Calu3 (cell line): Measurements from ENCODE around the gene C19orf47. TPM values are rescaled to one million over a fixed set of nuclear protein-coding genes. Genes with fewer than 3 reads are reported as not detected.

Experiments
- BruUV-seq: library from RNA; stranded (reverse); fragments of 400-500 nt; replicated peaks from 2 replicates; lab custom pipeline; 2021; lab: Mats Ljungman, UMichigan
- CTCF ChIA-PET: fragments of 300-600 bp; sonication (Branson Sonifier 250); formaldehyde crosslinking; loops from one replicate; lab custom pipeline; 2022; ENCODE audit warnings: antibody characterized with exemption; lab: Charles Lee
- DNase-seq: peaks from one replicate; pipeline ENCODE4 v3.0.0; 2022
- H3K27ac Mint-ChIP-seq: one replicate; pipeline ENCODE4 v1.8.0; 2022; ENCODE audit warnings: mixed read lengths; ENCODE audit not compliant: unreplicated experiment
- H3K27me3 Mint-ChIP-seq: one replicate; pipeline ENCODE4 v1.8.0; 2022; ENCODE audit warnings: mixed read lengths; ENCODE audit not compliant: unreplicated experiment
- H3K36me3 Mint-ChIP-seq: one replicate; pipeline ENCODE4 v1.8.0; 2022; ENCODE audit warnings: mild to moderate bottlenecking, moderate library complexity, mixed read lengths; ENCODE audit not compliant: insufficient read depth, unreplicated experiment
- H3K4me1 Mint-ChIP-seq: one replicate; pipeline ENCODE4 v1.8.0; 2022; ENCODE audit warnings: mild to moderate bottlenecking, low read depth, mixed read lengths; ENCODE audit not compliant: unreplicated experiment
- H3K4me3 Mint-ChIP-seq: one replicate; pipeline ENCODE4 v1.8.0; 2022; ENCODE audit warnings: mild to moderate bottlenecking, low read depth, moderate library complexity, mixed read lengths; ENCODE audit not compliant: unreplicated experiment
- H3K9me3 Mint-ChIP-seq: one replicate; pipeline ENCODE4 v1.8.0; 2022; ENCODE audit warnings: low read depth, mixed read lengths; ENCODE audit not compliant: unreplicated experiment
- intact Hi-C: fragments of 100-400 bp; cut with micrococcal nuclease; formaldehyde crosslinking; loops from one replicate; pipeline ENCODE4 v1.10.0; 2022; ENCODE audit not compliant: unreplicated experiment
- total RNA-seq: library from RNA; stranded (reverse); gene quantifications from 2 replicates; pipeline ENCODE4 v1.2.3, GENCODE V29; 2022
- TF ChIP-seq, protein P1 (sequence below): fragments of 200-600 bp; IDR thresholded peaks from one replicate; pipeline ENCODE4 v1.8.0; 2022; ENCODE audit warnings: antibody characterized with exemption; ENCODE audit not compliant: unreplicated experiment

C19orf47 gene
- total RNA-seq, 1 experiment from 2014 or later = 22.7 TPM

- H3K9me3 Mint-ChIP-seq = no peaks in the 10 kb centered on the region
- intact Hi-C loops = loop anchor here (10.0 kb wide), 3 partner anchors 142 to 332 kb away; partner anchors contain the start of gene SERTAD3
Observed at GRCh38 chr19:40302224-40303011, 45.8 kb downstream of the C19orf47 start.

GRCh38 chr19:40300668-40301067, 47.5 kb downstream of the C19orf47 start:
- intact Hi-C loops = loop anchor here (10.0 kb wide), 3 partner anchors 144 to 334 kb away; partner anchors contain the start of gene SERTAD3
- H3K4me1 Mint-ChIP-seq = no peaks in the 10 kb centered on the region
- CTCF ChIA-PET = no interaction called here
- H3K27me3 Mint-ChIP-seq = no peaks in the 10 kb centered on the region
- H3K36me3 Mint-ChIP-seq = no peaks in the 10 kb centered on the region
- H3K9me3 Mint-ChIP-seq = no peaks in the 10 kb centered on the region
- DNase-seq = no peak
- H3K4me3 Mint-ChIP-seq = no peak overlapping the region
- BruUV-seq = no TSS peak
- TF ChIP-seq, protein P1, sequence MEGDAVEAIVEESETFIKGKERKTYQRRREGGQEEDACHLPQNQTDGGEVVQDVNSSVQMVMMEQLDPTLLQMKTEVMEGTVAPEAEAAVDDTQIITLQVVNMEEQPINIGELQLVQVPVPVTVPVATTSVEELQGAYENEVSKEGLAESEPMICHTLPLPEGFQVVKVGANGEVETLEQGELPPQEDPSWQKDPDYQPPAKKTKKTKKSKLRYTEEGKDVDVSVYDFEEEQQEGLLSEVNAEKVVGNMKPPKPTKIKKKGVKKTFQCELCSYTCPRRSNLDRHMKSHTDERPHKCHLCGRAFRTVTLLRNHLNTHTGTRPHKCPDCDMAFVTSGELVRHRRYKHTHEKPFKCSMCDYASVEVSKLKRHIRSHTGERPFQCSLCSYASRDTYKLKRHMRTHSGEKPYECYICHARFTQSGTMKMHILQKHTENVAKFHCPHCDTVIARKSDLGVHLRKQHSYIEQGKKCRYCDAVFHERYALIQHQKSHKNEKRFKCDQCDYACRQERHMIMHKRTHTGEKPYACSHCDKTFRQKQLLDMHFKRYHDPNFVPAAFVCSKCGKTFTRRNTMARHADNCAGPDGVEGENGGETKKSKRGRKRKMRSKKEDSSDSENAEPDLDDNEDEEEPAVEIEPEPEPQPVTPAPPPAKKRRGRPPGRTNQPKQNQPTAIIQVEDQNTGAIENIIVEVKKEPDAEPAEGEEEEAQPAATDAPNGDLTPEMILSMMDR = no peak
- no peak overlapping the region for H3K27ac Mint-ChIP-seq

More at GRCh38 chr19:40302224-40303011, 45.8 kb downstream of the C19orf47 start:
- H3K27me3 Mint-ChIP-seq = no peaks in the 10 kb centered on the region
- TF ChIP-seq, protein P1 = no peak
- H3K36me3 Mint-ChIP-seq = no peaks in the 10 kb centered on the region
- H3K27ac Mint-ChIP-seq = no peak overlapping the region
- H3K4me1 Mint-ChIP-seq = no peaks in the 10 kb centered on the region
- CTCF ChIA-PET = no interaction called here
- no TSS peak for BruUV-seq
- H3K4me3 Mint-ChIP-seq = no peak overlapping the region
- no peak for DNase-seq

DNA sequence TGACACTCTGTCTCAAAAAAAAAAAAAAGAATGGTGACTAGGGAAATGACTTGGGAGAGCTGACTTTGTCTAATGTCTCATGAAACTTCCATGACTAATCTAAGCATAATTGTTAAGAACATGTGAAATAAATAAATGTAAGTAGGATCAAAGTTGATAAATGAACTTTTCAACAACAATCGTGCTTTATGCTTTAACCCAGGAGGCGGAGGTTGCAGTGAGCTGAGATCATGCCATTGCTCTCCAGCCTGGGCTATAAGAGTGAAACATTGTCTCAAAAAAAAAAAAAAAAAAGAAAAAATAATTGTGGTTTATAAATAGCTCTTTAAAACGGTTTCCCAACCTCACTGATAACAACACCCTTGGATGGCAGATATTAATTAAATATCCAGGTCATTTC, 50.2 kb downstream of the C19orf47 start:
- no peak overlapping the region for H3K27ac Mint-ChIP-seq
- CTCF ChIA-PET = interaction anchor here (0.6 kb wide), 1 partner anchor 304 kb away, joined by 5 read pairs; no protein-coding TSS in a partner anchor
- TF ChIP-seq, protein P1 = no peak
- H3K4me3 Mint-ChIP-seq = no peak overlapping the region
- no peaks in the 10 kb centered on the region for H3K4me1 Mint-ChIP-seq
- BruUV-seq = no TSS peak
- H3K9me3 Mint-ChIP-seq = no peaks in the 10 kb centered on the region
- no peaks in the 10 kb centered on the region for H3K27me3 Mint-ChIP-seq
- H3K36me3 Mint-ChIP-seq = no peaks in the 10 kb centered on the region
- intact Hi-C loops = no loop called here
- DNase-seq = no peak

DNA sequence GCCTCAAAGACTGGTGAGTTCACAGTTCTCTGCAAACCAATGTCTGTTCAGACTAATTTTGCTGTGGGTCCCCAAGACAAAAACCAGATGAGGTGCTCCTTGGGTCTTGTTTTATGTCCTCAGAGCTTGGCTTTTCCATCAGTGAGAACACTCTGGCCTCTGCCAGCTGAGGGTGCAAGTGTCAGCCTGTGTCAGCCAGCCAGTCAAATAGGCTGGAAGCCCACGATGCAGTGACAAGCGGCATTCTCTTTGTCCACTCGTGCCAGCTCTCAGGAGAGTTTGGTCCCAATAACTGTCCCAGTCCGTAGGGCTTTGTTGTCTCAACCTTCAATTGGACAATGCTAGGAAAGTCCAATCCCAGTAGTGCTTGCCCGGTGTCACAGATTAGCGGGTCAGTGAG, 53.6 kb downstream of the C19orf47 start:
- Mint-ChIP-seq H3K4me1 (no peaks in the 10 kb centered on the region), H3K27ac (no peak overlapping the region), H3K27me3 (no peaks in the 10 kb centered on the region), H3K9me3 (no peaks in the 10 kb centered on the region), H3K36me3 (peaks cover 3% of the 10 kb centered on the region), H3K4me3 (no peak overlapping the region)
- no peak for DNase-seq
- TF ChIP-seq, protein P1 = no peak
- CTCF ChIA-PET = no interaction called here
- intact Hi-C loops = no loop called here
- no TSS peak for BruUV-seq
